HG02571 (cell line): ENCODE measurements around the gene PTGFRN.
"Not testable (repeated sequence)": the region's sequence is repeated elsewhere in the genome, so short reads cannot be mapped to it uniquely, and the experiment has no call there.

Experiments
- ATAC-seq: cut with Tn5 transposase; IDR thresholded peaks from one replicate; pipeline ENCODE4 v1.9.1; 2021; ENCODE audit warnings: mild to moderate bottlenecking, moderate library complexity; ENCODE audit not compliant: unreplicated experiment

The PTGFRN gene

GRCh38 chr1:116915086-116915661 is 5.5 kb downstream of the PTGFRN start:
- no peak for ATAC-seq

- no peak for ATAC-seq
Observed at GRCh38 chr1:116916002-116916401, 6.3 kb downstream of the PTGFRN start.

GRCh38 chr1:116916533-116917445 is 7.1 kb downstream of the PTGFRN start:
- ATAC-seq, result no peak

GRCh38 chr1:116918714-116919357 is 9.1 kb downstream of the PTGFRN start:
- no peak for ATAC-seq

GRCh38 chr1:116919802-116920201 is 10.1 kb downstream of the PTGFRN start:
- no peak for ATAC-seq

GRCh38 chr1:116920211-116920610 is 10.5 kb downstream of the PTGFRN start:
- no peak for ATAC-seq

GRCh38 chr1:116921301-116921885 is 11.7 kb downstream of the PTGFRN start:
- ATAC-seq, result no peak

- no peak for ATAC-seq
Observed at GRCh38 chr1:116921937-116922336, 12.2 kb downstream of the PTGFRN start.

GRCh38 chr1:116923421-116923820 is 13.7 kb downstream of the PTGFRN start:
- no peak for ATAC-seq

- ATAC-seq, result no peak
Observed at GRCh38 chr1:116927049-116927798, 17.5 kb downstream of the PTGFRN start.

GRCh38 chr1:116929961-116930592 is 20.4 kb downstream of the PTGFRN start:
- ATAC-seq, result no peak

GRCh38 chr1:116931016-116931918 is 21.6 kb downstream of the PTGFRN start:
- ATAC-seq, result no peak

- no peak for ATAC-seq
Observed at GRCh38 chr1:116933606-116934515, 24.1 kb downstream of the PTGFRN start.

GRCh38 chr1:116934586-116935207 is 25.0 kb downstream of the PTGFRN start:
- no peak for ATAC-seq

GRCh38 chr1:116938216-116938615 is 28.5 kb downstream of the PTGFRN start:
- ATAC-seq, result no peak

GRCh38 chr1:116939780-116940543 is 30.2 kb downstream of the PTGFRN start:
- ATAC-seq, result not testable (repeated sequence)
